T-helper 22 cell (primary cell): ENCODE measurements around the gene GLTPD2.

Experiments
- DNase-seq: peaks from one replicate; pipeline ENCODE4 v3.0.0-alpha.2; 2020; ENCODE audit warnings: low read depth

GLTPD2 gene

GRCh38 chr17:4788807-4789700 lies at the start of gene GLTPD2:
GLTPD2 (plus strand) TSS chr17:4788964; CDS start chr17:4789012, 48 bp downstream.
- no peak for DNase-seq

DNA sequence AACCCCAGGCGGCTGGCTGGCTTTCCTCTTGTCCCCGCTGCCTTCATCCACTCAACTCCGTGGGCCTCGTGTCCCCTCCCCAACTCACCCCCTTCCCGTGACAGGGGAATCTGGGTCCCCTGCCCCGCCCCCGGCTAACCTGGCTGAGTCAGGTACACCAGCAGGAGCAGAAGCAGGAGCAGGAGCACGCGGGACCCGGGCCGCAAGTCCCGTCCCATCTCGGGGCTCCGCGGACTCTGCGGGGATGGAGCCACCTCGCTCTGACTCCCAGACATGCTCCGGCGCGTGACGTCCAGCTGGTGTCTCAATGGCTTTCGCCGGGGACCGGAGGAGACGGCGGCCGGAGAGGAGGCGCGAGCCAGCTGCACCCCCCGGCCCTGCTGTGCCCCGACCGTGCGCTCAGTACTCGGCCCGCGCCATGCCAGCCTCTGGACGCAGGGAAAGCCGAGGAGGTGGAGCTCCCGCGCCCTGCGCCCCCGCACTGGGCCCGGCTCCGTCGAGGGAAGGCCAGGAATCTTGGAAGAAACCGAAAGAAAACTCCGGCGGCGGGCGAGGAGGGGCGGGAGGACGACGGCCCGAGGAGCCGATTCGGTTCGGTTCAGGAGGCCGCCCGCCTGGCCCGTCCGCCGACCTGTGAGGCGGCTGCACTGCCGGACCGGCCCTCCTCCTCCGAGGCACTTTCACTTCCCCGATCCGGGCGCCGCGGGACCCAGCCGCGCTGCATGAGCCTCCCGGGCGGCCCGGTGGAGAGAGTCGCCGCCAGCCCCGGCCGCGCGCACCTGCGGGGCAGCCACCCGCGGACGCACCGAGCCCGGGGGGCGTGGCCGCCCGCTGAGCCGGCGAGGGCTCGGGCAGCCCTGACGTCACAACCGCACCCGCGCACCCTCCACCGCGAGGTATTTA lies 49.4 kb upstream of the GLTPD2 start, which contains the start of the genes CXCL16 and ZMYND15:
TSS of gene CXCL16 (minus strand) at position 807 of the 903 bp plus-strand sequence. CDS start at position 218, 589 bp downstream.
TSS of gene ZMYND15 (plus strand) at position 712 of the 903 bp plus-strand sequence. CDS start 716 bp downstream, outside the sequence.
- DNase-seq, result peak; percentile 60

DNA sequence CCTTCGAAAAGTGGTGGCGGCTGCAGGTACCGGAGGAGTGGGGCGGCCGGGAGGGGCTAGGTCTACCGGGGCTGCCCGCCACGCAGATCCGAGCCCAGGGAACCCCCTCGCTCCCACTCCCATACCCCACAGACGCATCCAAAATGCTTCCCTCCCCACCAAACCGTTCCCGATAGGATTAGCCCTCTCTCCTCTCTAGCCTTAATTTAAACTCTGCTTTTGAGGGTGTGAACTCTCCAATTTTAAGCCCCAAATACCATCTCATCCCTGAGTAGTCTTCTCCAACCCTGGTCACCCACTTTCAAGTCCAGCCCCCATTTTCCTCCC lies 48.8 kb upstream of the GLTPD2 start:
- no peak for DNase-seq

DNA sequence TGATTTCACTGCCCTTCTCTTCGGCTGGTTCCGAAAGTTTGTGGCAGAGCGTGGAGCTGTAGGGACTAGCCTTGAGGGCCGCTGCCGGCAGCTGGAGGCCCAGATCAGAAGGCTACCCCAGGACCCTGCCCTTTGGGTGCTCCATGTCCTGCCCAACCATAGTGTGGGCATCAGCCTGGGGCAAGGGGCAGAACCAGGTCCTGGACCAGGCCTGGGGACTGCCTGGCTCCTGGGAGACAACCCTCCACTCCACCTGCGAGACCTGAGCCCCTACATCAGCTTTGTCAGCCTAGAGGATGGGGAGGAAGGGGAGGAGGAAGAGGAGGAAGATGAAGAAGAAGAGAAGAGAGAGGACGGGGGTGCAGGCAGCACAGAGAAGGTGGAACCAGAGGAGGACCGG lies 48.2 kb upstream of the GLTPD2 start:
- no peak for DNase-seq

DNA sequence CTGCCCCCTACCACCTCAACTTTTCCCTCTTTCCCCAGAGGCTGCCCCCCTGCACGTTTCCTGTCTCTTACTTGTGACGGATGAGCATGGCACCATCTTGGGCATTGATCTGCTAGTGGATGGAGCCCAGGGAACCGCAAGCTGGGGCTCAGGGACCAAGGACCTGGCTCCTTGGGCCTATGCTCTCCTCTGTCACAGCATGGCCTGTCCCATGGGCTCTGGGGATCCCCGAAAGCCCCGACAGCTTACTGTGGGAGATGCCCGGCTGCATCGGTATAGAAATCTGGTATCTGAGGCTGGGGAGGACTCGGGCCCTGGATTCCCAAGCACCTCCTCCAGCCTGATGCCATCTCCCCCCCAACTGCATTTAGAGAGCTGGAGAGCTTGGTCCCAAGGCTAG lies 47.2 kb upstream of the GLTPD2 start:
- no peak for DNase-seq

DNA sequence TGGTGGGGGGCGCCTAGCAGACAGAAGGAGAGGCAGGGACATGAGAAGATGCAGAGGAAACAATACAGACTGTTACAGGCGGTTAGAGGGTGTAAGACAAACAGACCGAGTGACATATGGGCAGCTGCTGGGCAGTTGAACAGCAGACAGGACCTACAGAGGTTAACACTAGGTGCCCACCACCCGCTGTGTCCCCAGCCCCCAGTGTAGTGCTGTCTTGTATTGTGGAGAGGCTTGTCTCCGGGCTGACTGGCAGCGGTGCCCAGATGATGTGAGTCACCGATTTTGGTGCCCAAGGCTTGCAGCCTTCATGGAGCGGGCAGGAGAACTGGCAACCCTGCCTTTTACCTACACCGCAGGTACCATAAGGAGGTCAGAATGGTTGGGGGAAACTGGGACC lies 46.6 kb upstream of the GLTPD2 start:
- DNase-seq, result no peak

- DNase-seq, result no peak
Observed at GRCh38 chr17:4742629-4743028, 46.1 kb upstream of the GLTPD2 start.

- no peak for DNase-seq
Observed at GRCh38 chr17:4743216-4743615, 45.5 kb upstream of the GLTPD2 start.

DNA sequence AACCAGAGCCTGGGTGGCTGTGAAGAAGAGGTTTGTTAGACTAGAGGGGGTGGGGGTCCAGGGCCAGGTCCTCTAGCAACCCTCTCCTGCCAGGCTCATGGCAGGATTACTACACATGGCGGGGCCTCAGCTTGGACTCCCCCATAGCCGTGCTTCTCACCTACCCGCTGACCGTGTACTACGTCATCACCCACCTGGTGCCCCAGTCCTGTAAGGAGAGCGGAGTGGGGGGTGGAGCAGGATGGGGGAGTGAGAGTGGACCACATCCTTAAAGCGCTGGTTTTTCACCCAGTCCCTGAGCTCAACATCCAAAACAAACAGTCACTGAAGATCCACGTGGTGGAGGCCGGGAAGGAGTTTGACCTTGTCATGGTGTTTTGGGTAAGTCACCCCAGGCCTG lies 44.9 kb upstream of the GLTPD2 start:
- no peak for DNase-seq

- no peak for DNase-seq
Observed at GRCh38 chr17:4744999-4745969, 43.5 kb upstream of the GLTPD2 start.

DNA sequence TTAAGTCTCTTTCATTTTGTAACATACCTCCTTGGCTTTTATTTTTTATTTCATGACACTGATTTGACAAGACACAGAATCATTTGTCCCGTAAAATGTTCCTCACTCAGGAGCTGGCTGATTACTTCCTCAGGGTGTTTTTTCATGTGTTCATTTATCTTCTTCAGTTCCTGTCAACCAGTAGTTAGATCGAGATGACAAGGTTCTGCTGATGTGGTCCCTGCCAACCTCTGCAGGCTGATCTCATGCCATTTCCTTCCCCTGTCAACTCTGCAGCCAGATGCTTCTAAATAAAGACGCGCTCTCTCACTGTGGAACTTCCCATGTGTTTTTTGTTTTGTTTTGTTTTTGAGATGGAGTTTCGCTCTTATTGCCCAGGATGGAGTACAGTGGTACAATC lies 40.9 kb upstream of the GLTPD2 start:
- no peak for DNase-seq

- DNase-seq, result no peak
Observed at GRCh38 chr17:4748686-4749085, 40.1 kb upstream of the GLTPD2 start.

GRCh38 chr17:4750606-4751005 lies 38.2 kb upstream of the GLTPD2 start:
- no peak for DNase-seq

DNA sequence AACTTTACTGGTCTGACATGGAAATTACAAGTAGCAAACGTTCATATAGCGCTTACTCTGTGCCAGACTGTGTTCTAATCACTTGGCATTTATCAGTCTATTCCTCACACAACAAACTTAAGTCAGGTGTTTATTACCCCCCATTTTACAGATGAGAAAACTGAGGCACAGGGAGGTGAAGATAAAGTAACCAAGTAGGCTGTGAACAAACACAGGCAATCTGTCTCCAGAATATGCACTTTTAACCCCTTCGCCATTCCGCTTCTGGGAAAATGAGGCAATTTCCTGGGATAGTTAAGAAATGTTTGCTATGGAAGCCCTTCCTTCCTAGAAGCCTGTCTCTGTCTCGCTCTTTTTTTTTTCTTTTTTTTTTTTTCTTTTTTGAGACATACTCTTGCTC lies 36.8 kb upstream of the GLTPD2 start:
- no peak for DNase-seq

DNA sequence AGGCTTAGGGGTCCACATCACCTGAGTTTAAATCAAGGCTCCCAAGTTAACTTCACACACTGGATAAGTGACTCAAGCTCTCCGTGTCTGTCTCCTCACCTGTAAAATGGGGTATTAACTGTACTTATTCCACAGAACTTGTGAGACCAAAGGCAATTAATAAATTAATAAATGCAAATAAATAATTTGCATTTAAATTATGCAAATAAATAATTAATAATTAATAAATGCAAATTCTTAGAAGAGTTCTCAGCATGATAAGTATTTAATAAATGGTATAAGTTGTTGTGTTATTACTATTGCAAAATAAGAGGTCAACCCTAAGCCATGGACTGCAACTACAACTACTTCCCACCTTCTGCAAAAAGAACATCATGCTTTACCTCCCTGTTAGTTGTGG lies 35.4 kb upstream of the GLTPD2 start:
- no peak for DNase-seq

GRCh38 chr17:4759776-4760236 lies 29.0 kb upstream of the GLTPD2 start:
- no peak for DNase-seq

DNA sequence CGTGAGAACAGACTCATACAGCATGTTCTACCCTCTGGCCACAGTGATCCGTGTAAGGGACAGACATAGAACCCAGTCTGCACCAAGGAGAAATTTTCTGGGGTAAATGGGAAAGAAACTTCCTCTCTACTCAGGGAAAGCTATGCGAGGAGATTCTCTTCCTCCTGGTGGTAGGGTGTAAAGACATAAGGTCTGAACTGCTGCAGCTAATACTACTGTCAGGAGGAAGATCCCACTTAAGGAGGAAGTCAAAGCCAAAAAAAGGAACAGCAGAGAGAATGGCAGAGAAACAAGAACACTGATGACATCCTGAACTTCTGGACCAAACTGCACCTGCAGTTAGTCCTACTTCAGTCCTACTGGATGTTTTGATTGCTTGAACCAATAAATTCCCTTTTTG lies 24.2 kb upstream of the GLTPD2 start:
- DNase-seq, result no peak

GRCh38 chr17:4766201-4766600 lies 22.6 kb upstream of the GLTPD2 start:
- no peak for DNase-seq

DNA sequence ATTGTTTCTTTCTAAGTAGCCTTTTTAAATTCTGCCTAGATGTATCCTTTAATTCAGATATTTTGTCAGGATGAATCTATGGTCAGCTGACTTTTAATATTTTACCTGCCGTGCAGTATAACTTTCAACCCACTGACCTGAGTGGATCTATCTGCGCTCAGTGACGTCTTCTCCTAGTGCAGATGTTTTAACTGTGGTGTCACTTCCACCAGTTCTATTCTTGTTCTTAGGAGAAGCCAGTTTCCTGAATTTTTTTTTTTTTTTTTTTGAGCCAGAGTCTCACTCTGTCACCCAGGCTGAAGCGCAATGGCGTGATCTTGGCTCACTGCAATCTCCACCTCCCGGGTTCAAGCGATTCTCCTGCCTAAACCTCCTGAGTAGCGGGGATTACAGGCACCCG lies 22.0 kb upstream of the GLTPD2 start:
- no peak for DNase-seq

- no peak for DNase-seq
Observed at GRCh38 chr17:4768298-4768697, 20.5 kb upstream of the GLTPD2 start.

GRCh38 chr17:4769628-4770027 lies 19.1 kb upstream of the GLTPD2 start:
- DNase-seq, result no peak
